ENCODE measurements around the gene GIPC2. TPM values are rescaled to one million over a fixed set of nuclear protein-coding genes. Genes with fewer than 3 reads are reported as not detected.

Gene GIPC2
- total and polyA plus RNA-seq, 2 donors (not counting 1 experiment from before 2014, with no cell fraction given) = not detected

- no peak for TF ChIP-seq CTCF (IDR thresholded peaks at IDR 0.05)
- no peak for TF ChIP-seq EZH2 (IDR thresholded peaks at IDR 0.05; ENCODE audit: borderline replicate concordance, insufficient read depth, low read depth, low read length, poor library complexity, severe bottlenecking)
- Histone ChIP-seq H3K27ac (ENCODE audit: low read length in 2 of 2) (no peak overlapping the region), H3K36me3 (replicated peaks in 1 of 2; ENCODE audit: control extremely low read depth in 1 of 2, control insufficient read depth in 1 of 2, extremely low read depth in 1 of 2, insufficient read depth in 2 of 2, low read length in 1 of 2) (no peaks in the 10 kb centered on the region), H3K4me2 (replicated peaks; ENCODE audit: low read depth, low read length, poor library complexity, severe bottlenecking) (no peak overlapping the region), H3K9me3 (ENCODE audit: control extremely low read depth in 1 of 3, control insufficient read depth in 2 of 3, insufficient read depth in 1 of 3, low read length in 2 of 3) (no peaks in the 10 kb centered on the region), H3K4me1 (ENCODE audit: control insufficient read depth in 2 of 2, insufficient read depth in 2 of 2, low read length in 2 of 2) (no peaks in the 10 kb centered on the region), H4K20me1 (ENCODE audit: control insufficient read depth, insufficient read depth, low read length, poor library complexity, severe bottlenecking) (no peaks in the 10 kb centered on the region), H3K27me3 (replicated peaks in 1 of 4; ENCODE audit: control extremely low read depth in 1 of 4, control insufficient read depth in 3 of 4, insufficient read depth in 4 of 4, low read length in 3 of 4) (peaks cover 0 to 7% (median 0%) of the 10 kb centered on the region in 4 experiments), H3K79me2 (ENCODE audit: control insufficient read depth, insufficient read depth, low read length) (no peaks in the 10 kb centered on the region), H3K9ac (ENCODE audit: low read length) (no peak overlapping the region), H3K4me3 (ENCODE audit: control extremely low read depth in 1 of 5, extremely low read depth in 1 of 5, insufficient read depth in 1 of 5, low read depth in 2 of 5, low read length in 4 of 5) (no peak overlapping the region), H2AFZ (ENCODE audit: insufficient read depth, low read depth, low read length, poor library complexity, severe bottlenecking) (no peak overlapping the region)
- no peak overlapping the region for H3K27ac Mint-ChIP-seq
- POLR2A ChIA-PET = no interaction called here
- 100% methylated on average over 1 of the region's 5 CpGs for WGBS (ENCODE audit: insufficient coverage)
- DNase-seq = no peak
- peaks cover 5% of the 10 kb centered on the region for H3K4me1 Mint-ChIP-seq
- peaks cover 20% of the 10 kb centered on the region for H3K27me3 Mint-ChIP-seq
- H3K9me3 Mint-ChIP-seq (ENCODE audit: insufficient read depth) = no peaks in the 10 kb centered on the region
- CTCF ChIA-PET = no interaction called here
- H3K4me3 Mint-ChIP-seq = no peak overlapping the region
- intact Hi-C loops (cut with micrococcal nuclease) = no loop called here
- ATAC-seq (ENCODE audit: low read depth) = no peak
Measured at GRCh38 chr1:78036450-78036849, 9.3 kb upstream of the GIPC2 start.

- Mint-ChIP-seq H3K9me3 (ENCODE audit: insufficient read depth) (no peaks in the 10 kb centered on the region), H3K4me3 (no peak overlapping the region), H3K4me1 (peaks cover 5% of the 10 kb centered on the region), H3K27me3 (peaks cover 24% of the 10 kb centered on the region), H3K27ac (no peak overlapping the region)
- Histone ChIP-seq H3K79me2 (ENCODE audit: control insufficient read depth, insufficient read depth, low read length) (no peaks in the 10 kb centered on the region), H3K36me3 (replicated peaks in 1 of 2; ENCODE audit: control extremely low read depth in 1 of 2, control insufficient read depth in 1 of 2, extremely low read depth in 1 of 2, insufficient read depth in 2 of 2, low read length in 1 of 2) (no peaks in the 10 kb centered on the region), H3K4me2 (replicated peaks; ENCODE audit: low read depth, low read length, poor library complexity, severe bottlenecking) (no peak overlapping the region), H3K9me3 (ENCODE audit: control extremely low read depth in 1 of 3, control insufficient read depth in 2 of 3, insufficient read depth in 1 of 3, low read length in 2 of 3) (no peaks in the 10 kb centered on the region), H4K20me1 (ENCODE audit: control insufficient read depth, insufficient read depth, low read length, poor library complexity, severe bottlenecking) (no peaks in the 10 kb centered on the region), H3K4me3 (ENCODE audit: control extremely low read depth in 1 of 5, extremely low read depth in 1 of 5, insufficient read depth in 1 of 5, low read depth in 2 of 5, low read length in 4 of 5) (no peak overlapping the region), H2AFZ (ENCODE audit: insufficient read depth, low read depth, low read length, poor library complexity, severe bottlenecking) (no peak overlapping the region), H3K27ac (ENCODE audit: low read length in 2 of 2) (no peak overlapping the region), H3K27me3 (replicated peaks in 1 of 4; ENCODE audit: control extremely low read depth in 1 of 4, control insufficient read depth in 3 of 4, insufficient read depth in 4 of 4, low read length in 3 of 4) (peaks cover 0 to 7% (median 0%) of the 10 kb centered on the region in 4 experiments), H3K9ac (ENCODE audit: low read length) (no peak overlapping the region), H3K4me1 (ENCODE audit: control insufficient read depth in 2 of 2, insufficient read depth in 2 of 2, low read length in 2 of 2) (no peaks in the 10 kb centered on the region)
- intact Hi-C loops (cut with micrococcal nuclease) = no loop called here
- ChIA-PET CTCF (no interaction called here), POLR2A (no interaction called here)
- TF ChIP-seq CTCF (IDR thresholded peaks at IDR 0.05) (no peak), EZH2 (IDR thresholded peaks at IDR 0.05; ENCODE audit: borderline replicate concordance, insufficient read depth, low read depth, low read length, poor library complexity, severe bottlenecking) (no peak)
- no peak for ATAC-seq (ENCODE audit: low read depth)
- DNase-seq = no peak
- no CpG with 5 or more reads among the region's 2 CpGs for WGBS (ENCODE audit: insufficient coverage)
Measured at GRCh38 chr1:78038071-78038470, 7.7 kb upstream of the GIPC2 start.

Measured in B cell (primary cell).